ENCODE measurements around the gene GRIN2A. TPM values are rescaled to one million over a fixed set of nuclear protein-coding genes. Genes with fewer than 3 reads are reported as not detected.

Gene GRIN2A
- polyA plus RNA-seq, 1 donor from 2014 or later = 0.11 TPM

- Histone ChIP-seq H3K4me2 (ENCODE audit: low read length) (no peak overlapping the region), H3K27me3 (ENCODE audit: insufficient read depth, low read depth, low read length) (no peaks in the 10 kb centered on the region), H3K9ac (ENCODE audit: low read length) (no peak overlapping the region), H4K20me1 (ENCODE audit: insufficient read depth) (no peaks in the 10 kb centered on the region), H2AFZ (ENCODE audit: low read depth, low read length) (no peak overlapping the region), H3K79me2 (replicated peaks; ENCODE audit: insufficient read depth, low read length) (no peaks in the 10 kb centered on the region), H3K9me2 (ENCODE audit: insufficient read depth, low read length) (no peaks in the 10 kb centered on the region), H3F3A (ENCODE audit: insufficient read depth, low read length, poor library complexity, severe bottlenecking) (no peaks in the 10 kb centered on the region), H3K36me3 (ENCODE audit: insufficient read depth, low read length) (no peaks in the 10 kb centered on the region), H3K27ac (ENCODE audit: low read length) (no peak overlapping the region), H3K4me3 (ENCODE audit: low read length) (no peak overlapping the region), H3K9me3 (ENCODE audit: low read length) (no peaks in the 10 kb centered on the region)
- TF ChIP-seq, protein P1, sequence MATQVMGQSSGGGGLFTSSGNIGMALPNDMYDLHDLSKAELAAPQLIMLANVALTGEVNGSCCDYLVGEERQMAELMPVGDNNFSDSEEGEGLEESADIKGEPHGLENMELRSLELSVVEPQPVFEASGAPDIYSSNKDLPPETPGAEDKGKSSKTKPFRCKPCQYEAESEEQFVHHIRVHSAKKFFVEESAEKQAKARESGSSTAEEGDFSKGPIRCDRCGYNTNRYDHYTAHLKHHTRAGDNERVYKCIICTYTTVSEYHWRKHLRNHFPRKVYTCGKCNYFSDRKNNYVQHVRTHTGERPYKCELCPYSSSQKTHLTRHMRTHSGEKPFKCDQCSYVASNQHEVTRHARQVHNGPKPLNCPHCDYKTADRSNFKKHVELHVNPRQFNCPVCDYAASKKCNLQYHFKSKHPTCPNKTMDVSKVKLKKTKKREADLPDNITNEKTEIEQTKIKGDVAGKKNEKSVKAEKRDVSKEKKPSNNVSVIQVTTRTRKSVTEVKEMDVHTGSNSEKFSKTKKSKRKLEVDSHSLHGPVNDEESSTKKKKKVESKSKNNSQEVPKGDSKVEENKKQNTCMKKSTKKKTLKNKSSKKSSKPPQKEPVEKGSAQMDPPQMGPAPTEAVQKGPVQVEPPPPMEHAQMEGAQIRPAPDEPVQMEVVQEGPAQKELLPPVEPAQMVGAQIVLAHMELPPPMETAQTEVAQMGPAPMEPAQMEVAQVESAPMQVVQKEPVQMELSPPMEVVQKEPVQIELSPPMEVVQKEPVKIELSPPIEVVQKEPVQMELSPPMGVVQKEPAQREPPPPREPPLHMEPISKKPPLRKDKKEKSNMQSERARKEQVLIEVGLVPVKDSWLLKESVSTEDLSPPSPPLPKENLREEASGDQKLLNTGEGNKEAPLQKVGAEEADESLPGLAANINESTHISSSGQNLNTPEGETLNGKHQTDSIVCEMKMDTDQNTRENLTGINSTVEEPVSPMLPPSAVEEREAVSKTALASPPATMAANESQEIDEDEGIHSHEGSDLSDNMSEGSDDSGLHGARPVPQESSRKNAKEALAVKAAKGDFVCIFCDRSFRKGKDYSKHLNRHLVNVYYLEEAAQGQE (IDR thresholded peaks at IDR 0.05; ENCODE audit: borderline replicate concordance) = no peak
Measured at GRCh38 chr16:10001258-10001775, 180.9 kb downstream of the GRIN2A start.

- Histone ChIP-seq H3K9me3 (ENCODE audit: low read length) (no peaks in the 10 kb centered on the region), H3K79me2 (replicated peaks; ENCODE audit: insufficient read depth, low read length) (no peaks in the 10 kb centered on the region), H3K27ac (ENCODE audit: low read length) (no peak overlapping the region), H2AFZ (ENCODE audit: low read depth, low read length) (no peak overlapping the region), H3K27me3 (ENCODE audit: insufficient read depth, low read depth, low read length) (no peaks in the 10 kb centered on the region), H3K4me2 (ENCODE audit: low read length) (no peak overlapping the region), H3K9me2 (ENCODE audit: insufficient read depth, low read length) (no peaks in the 10 kb centered on the region), H4K20me1 (ENCODE audit: insufficient read depth) (no peaks in the 10 kb centered on the region), H3K9ac (ENCODE audit: low read length) (no peak overlapping the region), H3K4me3 (ENCODE audit: low read length) (no peak overlapping the region), H3F3A (ENCODE audit: insufficient read depth, low read length, poor library complexity, severe bottlenecking) (no peaks in the 10 kb centered on the region), H3K36me3 (ENCODE audit: insufficient read depth, low read length) (no peaks in the 10 kb centered on the region)
- no peak for TF ChIP-seq SMC3 (conservative IDR thresholded peaks at IDR 0.05; ENCODE audit: poor library complexity)
- TF ChIP-seq TAF1 (IDR thresholded peaks at IDR 0.05; ENCODE audit: low read depth) = no peak
- TF ChIP-seq MXI1 (conservative IDR thresholded peaks at IDR 0.05; ENCODE audit: poor library complexity, severe bottlenecking) = no peak
- no peak for TF ChIP-seq EP300 (conservative IDR thresholded peaks at IDR 0.05; ENCODE audit: poor library complexity, severe bottlenecking)
- TF ChIP-seq, protein P1 (IDR thresholded peaks at IDR 0.05; ENCODE audit: borderline replicate concordance) = no peak
- no peak for TF ChIP-seq RAD21 (conservative IDR thresholded peaks at IDR 0.05)
- TF ChIP-seq POLR2AphosphoS5 (IDR thresholded peaks at IDR 0.05) = no peak
- TF ChIP-seq EZH2 (IDR thresholded peaks at IDR 0.05; ENCODE audit: borderline replicate concordance, insufficient read depth, low read length, poor library complexity, severe bottlenecking) = no peak
- TF ChIP-seq, protein P2, sequence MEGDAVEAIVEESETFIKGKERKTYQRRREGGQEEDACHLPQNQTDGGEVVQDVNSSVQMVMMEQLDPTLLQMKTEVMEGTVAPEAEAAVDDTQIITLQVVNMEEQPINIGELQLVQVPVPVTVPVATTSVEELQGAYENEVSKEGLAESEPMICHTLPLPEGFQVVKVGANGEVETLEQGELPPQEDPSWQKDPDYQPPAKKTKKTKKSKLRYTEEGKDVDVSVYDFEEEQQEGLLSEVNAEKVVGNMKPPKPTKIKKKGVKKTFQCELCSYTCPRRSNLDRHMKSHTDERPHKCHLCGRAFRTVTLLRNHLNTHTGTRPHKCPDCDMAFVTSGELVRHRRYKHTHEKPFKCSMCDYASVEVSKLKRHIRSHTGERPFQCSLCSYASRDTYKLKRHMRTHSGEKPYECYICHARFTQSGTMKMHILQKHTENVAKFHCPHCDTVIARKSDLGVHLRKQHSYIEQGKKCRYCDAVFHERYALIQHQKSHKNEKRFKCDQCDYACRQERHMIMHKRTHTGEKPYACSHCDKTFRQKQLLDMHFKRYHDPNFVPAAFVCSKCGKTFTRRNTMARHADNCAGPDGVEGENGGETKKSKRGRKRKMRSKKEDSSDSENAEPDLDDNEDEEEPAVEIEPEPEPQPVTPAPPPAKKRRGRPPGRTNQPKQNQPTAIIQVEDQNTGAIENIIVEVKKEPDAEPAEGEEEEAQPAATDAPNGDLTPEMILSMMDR (IDR thresholded peaks at IDR 0.05; ENCODE audit: poor library complexity, severe bottlenecking) = no peak
Measured at GRCh38 chr16:9996221-9996620, 186.0 kb downstream of the GRIN2A start.
